Camera-type eye (tissue), 1 donor: ENCODE data around the gene CYP2S1. TPM values are rescaled to one million over a fixed set of nuclear protein-coding genes. Genes with fewer than 3 reads are reported as not detected.

Experiments used
- total RNA-seq: library from RNA; depleted of rRNA; stranded (reverse); fragments of >200 nt; gene quantifications from one replicate; pipeline ENCODE4 v1.2.3, GENCODE V29; 2014

The CYP2S1 gene
- 1.5 TPM for total RNA-seq

GRCh38 chr19:41192574-41193429 is at the start of gene CYP2S1:
CYP2S1 (plus strand) TSS chr19:41193219; CDS start chr19:41193265, 46 bp downstream.

GRCh38 chr19:41218615-41219507 is 25.8 kb downstream of the CYP2S1 start, which contains the start of gene AXL:
AXL (plus strand) TSS chr19:41219223; CDS start chr19:41219393, 170 bp downstream.

Other genes starting within 250 kb of the CYP2S1 start
- not detected for gene CYP2B6, start 201.9 kb upstream of the CYP2S1 start, total RNA-seq
- not detected for gene CYP2A13, start 104.8 kb upstream of the CYP2S1 start, total RNA-seq
- 0.77 TPM for gene CYP2F1, start 78.8 kb upstream of the CYP2S1 start, total RNA-seq
- gene AXL, start 26.0 kb downstream of the CYP2S1 start, total RNA-seq, result 46.5 TPM
- gene HNRNPUL1, start 71.2 kb downstream of the CYP2S1 start, total RNA-seq, result 172 TPM
- gene CCDC97, start 117.0 kb downstream of the CYP2S1 start, total RNA-seq, result 17.5 TPM
- 15.0 TPM for gene TGFB1, start 160.7 kb downstream of the CYP2S1 start, total RNA-seq
- 8.9 TPM for gene B9D2, start 170.9 kb downstream of the CYP2S1 start, total RNA-seq
- 43.9 TPM for gene TMEM91, start 183.3 kb downstream of the CYP2S1 start, total RNA-seq
- gene EXOSC5, start 204.1 kb downstream of the CYP2S1 start, total RNA-seq, result 7.3 TPM
- 60.0 TPM for gene BCKDHA, start 204.6 kb downstream of the CYP2S1 start, total RNA-seq
- gene B3GNT8, start 234.2 kb downstream of the CYP2S1 start, total RNA-seq, result 1.9 TPM
- gene DMAC2, start 246.7 kb downstream of the CYP2S1 start, total RNA-seq, result 26.0 TPM
- gene ERICH4, start 249.9 kb downstream of the CYP2S1 start, total RNA-seq, result not detected